Measurements from ENCODE around the gene SLC26A11.

Gene SLC26A11

GRCh38 chr17:80205811-80206210 lies 14.4 kb upstream of the SLC26A11 start:
- Histone ChIP-seq H2BK120ac (ENCODE audit: insufficient read depth, low read length, poor library complexity) (no peak overlapping the region), H2AFZ (ENCODE audit: insufficient read depth, low read length, poor library complexity) (no peak overlapping the region), H3K9ac (ENCODE audit: low read length) (no peak overlapping the region), H3K4ac (ENCODE audit: low read depth, low read length) (no peak overlapping the region), H3K14ac (ENCODE audit: low read length) (no peak overlapping the region), H3K79me1 (ENCODE audit: low read length) (no peaks in the 10 kb centered on the region), H3K27ac (ENCODE audit: low read depth, low read length) (no peak overlapping the region), H3K4me3 (ENCODE audit: low read depth, low read length) (no peak overlapping the region), H2BK5ac (ENCODE audit: low read depth, low read length, poor library complexity) (no peak overlapping the region), H3K79me2 (ENCODE audit: control insufficient read depth, insufficient read depth, low read length, poor library complexity) (no peaks in the 10 kb centered on the region), H3K9me3 (ENCODE audit: insufficient read depth, low read depth, low read length) (no peaks in the 10 kb centered on the region), H4K91ac (ENCODE audit: low read depth, low read length) (no peak overlapping the region), H3K27me3 (ENCODE audit: insufficient read depth, low read length) (no peaks in the 10 kb centered on the region), H3K36me3 (ENCODE audit: control insufficient read depth in 1 of 2, insufficient read depth in 2 of 2, low read length in 2 of 2) (peaks cover 28 to 34% of the 10 kb centered on the region in 2 experiments), H4K12ac (ENCODE audit: low read depth, low read length) (no peak overlapping the region), H2BK12ac (ENCODE audit: low read length) (no peak overlapping the region), H3K18ac (ENCODE audit: low read length) (no peak overlapping the region), H3K4me2 (ENCODE audit: low read length) (no peak overlapping the region), H2AK5ac (ENCODE audit: low read length) (no peak overlapping the region), H4K8ac (ENCODE audit: low read depth, low read length) (no peak overlapping the region), H3K23ac (ENCODE audit: low read length) (no peak overlapping the region), H3K4me1 (ENCODE audit: control insufficient read depth in 1 of 2, insufficient read depth in 2 of 2, low read length in 2 of 2) (no peaks in the 10 kb centered on the region)
- WGBS (ENCODE audit: extremely low coverage, insufficient coverage, insufficient read length), result no CpG with 5 or more reads among the region's 13 CpGs
- no peak for DNase-seq

- Histone ChIP-seq H2BK5ac (ENCODE audit: low read depth, low read length, poor library complexity) (no peak overlapping the region), H4K91ac (ENCODE audit: low read depth, low read length) (no peak overlapping the region), H3K4me2 (ENCODE audit: low read length) (no peak overlapping the region), H3K4me1 (ENCODE audit: control insufficient read depth in 1 of 2, insufficient read depth in 2 of 2, low read length in 2 of 2) (no peaks in the 10 kb centered on the region), H4K8ac (ENCODE audit: low read depth, low read length) (no peak overlapping the region), H3K27me3 (ENCODE audit: insufficient read depth, low read length) (no peaks in the 10 kb centered on the region), H3K79me2 (ENCODE audit: control insufficient read depth, insufficient read depth, low read length, poor library complexity) (no peaks in the 10 kb centered on the region), H3K4me3 (ENCODE audit: low read depth, low read length) (no peak overlapping the region), H3K9me3 (ENCODE audit: insufficient read depth, low read depth, low read length) (no peaks in the 10 kb centered on the region), H2AK5ac (ENCODE audit: low read length) (no peak overlapping the region), H3K27ac (ENCODE audit: low read depth, low read length) (no peak overlapping the region), H3K4ac (ENCODE audit: low read depth, low read length) (no peak overlapping the region), H3K18ac (ENCODE audit: low read length) (no peak overlapping the region), H3K36me3 (ENCODE audit: control insufficient read depth in 1 of 2, insufficient read depth in 2 of 2, low read length in 2 of 2) (peaks cover 42 to 47% of the 10 kb centered on the region in 2 experiments), H3K23ac (ENCODE audit: low read length) (no peak overlapping the region), H2BK12ac (ENCODE audit: low read length) (no peak overlapping the region), H3K14ac (ENCODE audit: low read length) (no peak overlapping the region), H3K79me1 (ENCODE audit: low read length) (no peaks in the 10 kb centered on the region), H4K12ac (ENCODE audit: low read depth, low read length) (no peak overlapping the region), H2BK120ac (ENCODE audit: insufficient read depth, low read length, poor library complexity) (no peak overlapping the region), H3K9ac (ENCODE audit: low read length) (no peak overlapping the region), H2AFZ (ENCODE audit: insufficient read depth, low read length, poor library complexity) (no peak overlapping the region)
- WGBS (ENCODE audit: extremely low coverage, insufficient coverage, insufficient read length), result no CpG with 5 or more reads among the region's 16 CpGs
- DNase-seq, result no peak
These were observed 12.2 kb upstream of the SLC26A11 start for GRCh38 chr17:80208050-80208449.

GRCh38 chr17:80209765-80210164 lies 10.5 kb upstream of the SLC26A11 start:
- Histone ChIP-seq H3K4me2 (ENCODE audit: low read length) (no peak overlapping the region), H2BK5ac (ENCODE audit: low read depth, low read length, poor library complexity) (no peak overlapping the region), H2BK12ac (ENCODE audit: low read length) (no peak overlapping the region), H3K4ac (ENCODE audit: low read depth, low read length) (no peak overlapping the region), H3K27me3 (ENCODE audit: insufficient read depth, low read length) (no peaks in the 10 kb centered on the region), H3K23ac (ENCODE audit: low read length) (no peak overlapping the region), H2AK5ac (ENCODE audit: low read length) (no peak overlapping the region), H3K4me1 (ENCODE audit: control insufficient read depth in 1 of 2, insufficient read depth in 2 of 2, low read length in 2 of 2) (no peaks in the 10 kb centered on the region), H4K12ac (ENCODE audit: low read depth, low read length) (no peak overlapping the region), H3K14ac (ENCODE audit: low read length) (no peak overlapping the region), H3K36me3 (ENCODE audit: control insufficient read depth in 1 of 2, insufficient read depth in 2 of 2, low read length in 2 of 2) (peaks cover 57 to 64% of the 10 kb centered on the region in 2 experiments), H3K79me2 (ENCODE audit: control insufficient read depth, insufficient read depth, low read length, poor library complexity) (no peaks in the 10 kb centered on the region), H4K91ac (ENCODE audit: low read depth, low read length) (no peak overlapping the region), H3K27ac (ENCODE audit: low read depth, low read length) (no peak overlapping the region), H4K8ac (ENCODE audit: low read depth, low read length) (no peak overlapping the region), H3K4me3 (ENCODE audit: low read depth, low read length) (no peak overlapping the region), H3K79me1 (ENCODE audit: low read length) (no peaks in the 10 kb centered on the region), H3K9me3 (ENCODE audit: insufficient read depth, low read depth, low read length) (no peaks in the 10 kb centered on the region), H3K18ac (ENCODE audit: low read length) (no peak overlapping the region), H3K9ac (ENCODE audit: low read length) (no peak overlapping the region), H2BK120ac (ENCODE audit: insufficient read depth, low read length, poor library complexity) (no peak overlapping the region), H2AFZ (ENCODE audit: insufficient read depth, low read length, poor library complexity) (no peak overlapping the region)
- no CpG with 5 or more reads among the region's 12 CpGs for WGBS (ENCODE audit: extremely low coverage, insufficient coverage, insufficient read length)
- no peak for DNase-seq

- no peak for DNase-seq
- H4K12ac ChIP-seq (ENCODE audit: low read depth, low read length), result no peak overlapping the region
- no peak overlapping the region for H3K4me3 ChIP-seq (ENCODE audit: low read depth, low read length)
- no peak overlapping the region for H3K23ac ChIP-seq (ENCODE audit: low read length)
- H3K27ac ChIP-seq (ENCODE audit: low read depth, low read length), result no peak overlapping the region
- H2AFZ ChIP-seq (ENCODE audit: insufficient read depth, low read length, poor library complexity), result no peak overlapping the region
- H3K14ac ChIP-seq (ENCODE audit: low read length), result no peak overlapping the region
- no peaks in the 10 kb centered on the region for H3K27me3 ChIP-seq (ENCODE audit: insufficient read depth, low read length)
- H3K9ac ChIP-seq (ENCODE audit: low read length), result no peak overlapping the region
- H3K18ac ChIP-seq (ENCODE audit: low read length), result no peak overlapping the region
- H2BK12ac ChIP-seq (ENCODE audit: low read length), result no peak overlapping the region
- H3K79me2 ChIP-seq (ENCODE audit: control insufficient read depth, insufficient read depth, low read length, poor library complexity), result no peaks in the 10 kb centered on the region
- no peak overlapping the region for H4K91ac ChIP-seq (ENCODE audit: low read depth, low read length)
- H3K36me3 ChIP-seq (ENCODE audit: control insufficient read depth in 1 of 2, insufficient read depth in 2 of 2, low read length in 2 of 2), result peaks cover 61 to 68% of the 10 kb centered on the region in 2 experiments
- no peak overlapping the region for H2AK5ac ChIP-seq (ENCODE audit: low read length)
- H3K4ac ChIP-seq (ENCODE audit: low read depth, low read length), result no peak overlapping the region
- H3K4me2 ChIP-seq (ENCODE audit: low read length), result no peak overlapping the region
- whole genome bisulfite sequencing (ENCODE audit: extremely low coverage, insufficient coverage, insufficient read length), result no CpG with 5 or more reads among the region's 47 CpGs
- no peaks in the 10 kb centered on the region for H3K4me1 ChIP-seq (ENCODE audit: control insufficient read depth in 1 of 2, insufficient read depth in 2 of 2, low read length in 2 of 2)
- H3K79me1 ChIP-seq (ENCODE audit: low read length), result no peaks in the 10 kb centered on the region
- H2BK120ac ChIP-seq (ENCODE audit: insufficient read depth, low read length, poor library complexity), result no peak overlapping the region
- no peak overlapping the region for H2BK5ac ChIP-seq (ENCODE audit: low read depth, low read length, poor library complexity)
- no peak overlapping the region for H4K8ac ChIP-seq (ENCODE audit: low read depth, low read length)
- H3K9me3 ChIP-seq (ENCODE audit: insufficient read depth, low read depth, low read length), result no peaks in the 10 kb centered on the region
These were observed 9.7 kb upstream of the SLC26A11 start for GRCh38 chr17:80210348-80211108.
